Thymus (tissue), 11 donors: ENCODE measurements around the gene HCRTR1. TPM values are rescaled to one million over a fixed set of nuclear protein-coding genes. Genes with fewer than 3 reads are reported as not detected.

ENCODE experiments used
- DNase-seq, 9 donors: peaks; one replicate each; pipeline ENCODE4 v3.0.0-alpha.2; 2013; ENCODE audit warnings: low spot score in 9 of 9, low read depth in 6 of 9, missing footprints in 1 of 9
- H3K27ac ChIP-seq, 2 donors: one replicate each; pipeline ENCODE4 v1.5.1; 2013; ENCODE audit warnings: control low read depth in 1 of 2, low read depth in 1 of 2, low read length in 1 of 2, mild to moderate bottlenecking in 1 of 2, moderate library complexity in 1 of 2
- H3K27me3 ChIP-seq, 2 donors: one replicate each; pipeline ENCODE4 v1.5.1; 2013; ENCODE audit warnings: low read length in 1 of 2; ENCODE audit not compliant: control insufficient read depth in 2 of 2, insufficient read depth in 1 of 2
- H3K36me3 ChIP-seq, 2 donors: one replicate each; pipeline ENCODE4 v1.5.1; 2013; ENCODE audit warnings: low read length in 1 of 2, mild to moderate bottlenecking in 1 of 2, moderate library complexity in 1 of 2; ENCODE audit not compliant: control insufficient read depth in 2 of 2, insufficient read depth in 2 of 2
- H3K4me1 ChIP-seq, 2 donors: one replicate each; pipeline ENCODE4 v1.5.1; 2013; ENCODE audit warnings: low read length in 2 of 2; ENCODE audit not compliant: control insufficient read depth in 2 of 2, insufficient read depth in 2 of 2
- H3K4me3 ChIP-seq, 2 donors: one replicate each; pipeline ENCODE4 v1.5.1; 2013; ENCODE audit warnings: low read length in 2 of 2, control low read depth in 1 of 2, mild to moderate bottlenecking in 1 of 2
- H3K9me3 ChIP-seq, 2 donors: one replicate each; pipeline ENCODE4 v1.5.1; 2013; ENCODE audit warnings: low read length in 1 of 2, mild to moderate bottlenecking in 1 of 2; ENCODE audit not compliant: control insufficient read depth in 2 of 2, insufficient read depth in 1 of 2
- WGBS: extraction: QIAGEN DNeasy Blood & Tissue Kit; methylation state at CpG from one replicate; pipeline ENCODE4 v1.1.7; 2013; 5-methylcytosine and 5-hydroxymethylcytosine counted together
- polyA plus RNA-seq: library from polyadenylated mRNA; stranded (reverse); fragments of 200-250 nt; gene quantifications from one replicate; pipeline ENCODE4 v1.2.3, GENCODE V29; 2013
- total RNA-seq: library from RNA; stranded (reverse); fragments of 120-200 nt; gene quantifications from one replicate; pipeline ENCODE4 v1.2.4, GENCODE V29; 2013
- donor health status: healthy.

The HCRTR1 gene
- total and polyA plus RNA-seq, 2 donors: 0.02 TPM; not detected in 1

GRCh38 chr1:31615414-31615813 lies 2.1 kb upstream of the HCRTR1 start:
- no peaks in the 10 kb centered on the region for H3K36me3 ChIP-seq
- peaks cover 0 to 2% of the 10 kb centered on the region in 2 donors for H3K9me3 ChIP-seq
- peaks cover 16 to 51% of the 10 kb centered on the region in 2 donors for H3K27me3 ChIP-seq
- no peak overlapping the region for H3K27ac ChIP-seq
- 96% methylated on average over 6 of the region's 6 CpGs for WGBS
- peaks cover 3 to 7% of the 10 kb centered on the region in 2 donors for H3K4me1 ChIP-seq
- no peak overlapping the region for H3K4me3 ChIP-seq
- no peak for DNase-seq

GRCh38 chr1:31615939-31616338 lies 1.6 kb upstream of the HCRTR1 start:
- no peak overlapping the region for H3K4me3 ChIP-seq
- no peak for DNase-seq
- 86% methylated on average over 2 of the region's 2 CpGs for WGBS
- peaks cover 0 to 2% of the 10 kb centered on the region in 2 donors for H3K9me3 ChIP-seq
- H3K4me1 ChIP-seq: peaks cover 3 to 7% of the 10 kb centered on the region in 2 donors
- no peak overlapping the region for H3K27ac ChIP-seq
- H3K27me3 ChIP-seq: peaks cover 16 to 51% of the 10 kb centered on the region in 2 donors
- H3K36me3 ChIP-seq: no peaks in the 10 kb centered on the region

GRCh38 chr1:31617916-31618746 lies 642 bp downstream of the HCRTR1 start:
- Histone ChIP-seq H3K4me1 (peaks cover 3 to 7% of the 10 kb centered on the region in 2 donors), H3K27me3 (peaks cover 16 to 51% of the 10 kb centered on the region in 2 donors), H3K27ac (no peak overlapping the region), H3K9me3 (peaks cover 0 to 2% of the 10 kb centered on the region in 2 donors), H3K36me3 (no peaks in the 10 kb centered on the region), H3K4me3 (peak overlapping the region; percentile 19 to 45)
- DNase-seq: peak in 8 of 9 donors; percentile 17 to 72 (median 36)
- 14% methylated on average over 56 of the region's 56 CpGs for WGBS

- WGBS: 94% methylated on average over 23 of the region's 23 CpGs
- DNase-seq: no peak
Measured at GRCh38 chr1:31618916-31619846, 1.7 kb downstream of the HCRTR1 start.

GRCh38 chr1:31620631-31621497 lies 3.4 kb downstream of the HCRTR1 start:
- Histone ChIP-seq H3K4me3 (no peak overlapping the region), H3K36me3 (peaks cover under 1 to 5% of the 10 kb centered on the region in 2 donors), H3K27ac (no peak overlapping the region), H3K27me3 (peaks cover 16 to 37% of the 10 kb centered on the region in 2 donors), H3K9me3 (peaks cover 0 to 2% of the 10 kb centered on the region in 2 donors), H3K4me1 (peaks cover 3 to 7% of the 10 kb centered on the region in 2 donors)
- 98% methylated on average over 20 of the region's 20 CpGs for WGBS
- DNase-seq: no peak

More at GRCh38 chr1:31618916-31619846, 1.7 kb downstream of the HCRTR1 start:
- no peak overlapping the region for H3K4me3 ChIP-seq
- H3K4me1 ChIP-seq: peaks cover 3 to 7% of the 10 kb centered on the region in 2 donors
- no peak overlapping the region for H3K27ac ChIP-seq
- H3K9me3 ChIP-seq: peaks cover 0 to 2% of the 10 kb centered on the region in 2 donors
- peaks cover 16 to 51% of the 10 kb centered on the region in 2 donors for H3K27me3 ChIP-seq
- H3K36me3 ChIP-seq: no peaks in the 10 kb centered on the region

GRCh38 chr1:31621498-31621820 lies 4.0 kb downstream of the HCRTR1 start:
- DNase-seq: no peak
- 98% methylated on average over 5 of the region's 5 CpGs for WGBS
- Histone ChIP-seq H3K4me3 (no peak overlapping the region), H3K9me3 (peaks cover 0 to 2% of the 10 kb centered on the region in 2 donors), H3K36me3 (peaks cover 4 to 5% of the 10 kb centered on the region in 2 donors), H3K4me1 (peaks cover 3 to 7% of the 10 kb centered on the region in 2 donors), H3K27ac (no peak overlapping the region), H3K27me3 (peaks cover 15 to 31% of the 10 kb centered on the region in 2 donors)

GRCh38 chr1:31621847-31622730 lies 4.6 kb downstream of the HCRTR1 start:
- H3K9me3 ChIP-seq: peaks cover 0 to 2% of the 10 kb centered on the region in 2 donors
- H3K4me1 ChIP-seq: peaks cover 3 to 7% of the 10 kb centered on the region in 2 donors
- WGBS: 93% methylated on average over 15 of the region's 15 CpGs
- H3K4me3 ChIP-seq: no peak overlapping the region
- no peak overlapping the region for H3K27ac ChIP-seq
- H3K27me3 ChIP-seq: peaks cover 9 to 25% of the 10 kb centered on the region in 2 donors
- H3K36me3 ChIP-seq: peaks cover 4 to 7% of the 10 kb centered on the region in 2 donors
- no peak for DNase-seq

GRCh38 chr1:31623365-31623764 lies 5.9 kb downstream of the HCRTR1 start:
- 98% methylated on average over 12 of the region's 12 CpGs for WGBS
- Histone ChIP-seq H3K4me3 (no peak overlapping the region), H3K4me1 (no peaks in the 10 kb centered on the region), H3K27ac (no peak overlapping the region), H3K36me3 (peaks cover 9 to 19% of the 10 kb centered on the region in 2 donors), H3K27me3 (peaks cover 0 to 12% of the 10 kb centered on the region in 2 donors), H3K9me3 (no peaks in the 10 kb centered on the region)
- DNase-seq: no peak
